ENCODE results near the gene FAT1.

DNA sequence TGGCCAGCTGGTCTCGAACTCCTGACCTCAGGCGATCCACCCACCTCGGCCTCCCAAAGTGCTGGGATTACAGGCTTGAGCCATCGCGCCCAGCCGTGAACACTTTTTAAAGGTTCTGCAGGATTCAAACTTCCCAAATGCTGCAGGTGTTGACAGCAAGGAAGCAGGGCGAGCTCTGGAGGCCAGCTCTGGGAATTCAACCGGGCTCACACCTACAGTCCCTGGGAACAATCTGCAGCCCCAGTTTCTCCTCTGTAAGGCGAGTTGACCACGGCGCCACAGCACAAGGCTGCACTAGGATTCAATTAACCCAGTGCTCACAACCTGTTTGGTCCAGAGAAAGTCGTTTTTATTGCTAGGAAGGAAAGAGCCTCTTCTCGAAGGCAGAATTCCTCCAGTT lies 169.9 kb downstream of the FAT1 start:
- TF ChIP-seq, protein P1, sequence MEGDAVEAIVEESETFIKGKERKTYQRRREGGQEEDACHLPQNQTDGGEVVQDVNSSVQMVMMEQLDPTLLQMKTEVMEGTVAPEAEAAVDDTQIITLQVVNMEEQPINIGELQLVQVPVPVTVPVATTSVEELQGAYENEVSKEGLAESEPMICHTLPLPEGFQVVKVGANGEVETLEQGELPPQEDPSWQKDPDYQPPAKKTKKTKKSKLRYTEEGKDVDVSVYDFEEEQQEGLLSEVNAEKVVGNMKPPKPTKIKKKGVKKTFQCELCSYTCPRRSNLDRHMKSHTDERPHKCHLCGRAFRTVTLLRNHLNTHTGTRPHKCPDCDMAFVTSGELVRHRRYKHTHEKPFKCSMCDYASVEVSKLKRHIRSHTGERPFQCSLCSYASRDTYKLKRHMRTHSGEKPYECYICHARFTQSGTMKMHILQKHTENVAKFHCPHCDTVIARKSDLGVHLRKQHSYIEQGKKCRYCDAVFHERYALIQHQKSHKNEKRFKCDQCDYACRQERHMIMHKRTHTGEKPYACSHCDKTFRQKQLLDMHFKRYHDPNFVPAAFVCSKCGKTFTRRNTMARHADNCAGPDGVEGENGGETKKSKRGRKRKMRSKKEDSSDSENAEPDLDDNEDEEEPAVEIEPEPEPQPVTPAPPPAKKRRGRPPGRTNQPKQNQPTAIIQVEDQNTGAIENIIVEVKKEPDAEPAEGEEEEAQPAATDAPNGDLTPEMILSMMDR (IDR thresholded peaks at IDR 0.05), result no peak
- no peak for TF ChIP-seq POLR2A (IDR thresholded peaks at IDR 0.05)

All from thyroid gland (tissue), 4 donors.